SJCRH30 (cell line): ENCODE data around the gene SERF2. TPM values are rescaled to one million over a fixed set of nuclear protein-coding genes. Genes with fewer than 3 reads are reported as not detected.
"Not testable (repeated sequence)": the region's sequence is repeated elsewhere in the genome, so short reads cannot be mapped to it uniquely, and the experiment has no call there.

Source experiments
- DNase-seq, 2 experiments: peaks; one replicate each; pipeline ENCODE4 v3.0.0-alpha.2; 2015 to 2020
- H3K27ac ChIP-seq: fragments of 250-450 bp; sonication (Bioruptor Pico); 2 replicates; pipeline ENCODE4 v1.5.1; 2020; ENCODE audit warnings: mild to moderate bottlenecking, moderate library complexity
- H3K27me3 ChIP-seq: fragments of 250-450 bp; sonication (Bioruptor Pico); 2 replicates; pipeline ENCODE4 v1.5.1; 2020; ENCODE audit warnings: mild to moderate bottlenecking, moderate library complexity
- H3K36me3 ChIP-seq: fragments of 250-450 bp; sonication (Bioruptor Pico); 2 replicates; pipeline ENCODE4 v1.5.1; 2020; ENCODE audit warnings: mild to moderate bottlenecking, moderate library complexity
- H3K4me1 ChIP-seq: fragments of 250-450 bp; sonication (Bioruptor Pico); 2 replicates; pipeline ENCODE4 v1.5.1; 2020; ENCODE audit warnings: mild to moderate bottlenecking, moderate library complexity
- H3K4me3 ChIP-seq: fragments of 250-450 bp; sonication (Bioruptor Pico); 2 replicates; pipeline ENCODE4 v1.5.1; 2020; ENCODE audit warnings: mild to moderate bottlenecking, moderate library complexity
- H3K9me3 ChIP-seq: fragments of 250-450 bp; sonication (Bioruptor Pico); replicated peaks from 2 replicates; pipeline ENCODE4 v1.5.1; 2020; ENCODE audit warnings: mild to moderate bottlenecking, moderate library complexity
- total RNA-seq: library from RNA; depleted of rRNA; stranded (reverse); fragments of >200 nt; shearing (Covaris generic); gene quantifications from 2 replicates; pipeline ENCODE4 v1.2.3, GENCODE V29; 2014

Gene SERF2
- total RNA-seq, 1 experiment from 2014 or later, result 471 TPM

GRCh38 chr15:43800286-43801141 is 8.4 kb downstream of the SERF2 start, which contains the start of gene HYPK:
Gene HYPK, plus strand, starts transcription at chr15:43800599. Its CDS starts 24 bp downstream, at chr15:43800623.
- Histone ChIP-seq H3K27ac (peak within 1 kb of the TSS; percentile 14), H3K36me3 (peaks cover 43% of the 10 kb centered on the region), H3K9me3 (no peaks in the 10 kb centered on the region), H3K4me1 (peaks cover 9% of the 10 kb centered on the region; the same call in 1 of the 2 replicates), H3K4me3 (peak within 1 kb of the TSS; percentile 73), H3K27me3 (no peaks in the 10 kb centered on the region)
- DNase-seq, result peak; percentile 88 to 89

- H3K36me3 ChIP-seq, result peaks cover 52% of the 10 kb centered on the region
- not testable (repeated sequence) for H3K4me3 ChIP-seq, H3K27me3 ChIP-seq, DNase-seq, H3K4me1 ChIP-seq, H3K27ac ChIP-seq, H3K9me3 ChIP-seq
These were observed 10.6 kb downstream of the SERF2 start for GRCh38 chr15:43802676-43803075.

- no peak for DNase-seq
- Histone ChIP-seq H3K4me1 (no peaks in the 10 kb centered on the region), H3K4me3 (no peak overlapping the region), H3K9me3 (no peaks in the 10 kb centered on the region), H3K27me3 (no peaks in the 10 kb centered on the region), H3K36me3 (peaks cover 86% of the 10 kb centered on the region), H3K27ac (no peak overlapping the region)
These were observed 16.4 kb downstream of the SERF2 start for GRCh38 chr15:43808435-43808950.

DNA sequence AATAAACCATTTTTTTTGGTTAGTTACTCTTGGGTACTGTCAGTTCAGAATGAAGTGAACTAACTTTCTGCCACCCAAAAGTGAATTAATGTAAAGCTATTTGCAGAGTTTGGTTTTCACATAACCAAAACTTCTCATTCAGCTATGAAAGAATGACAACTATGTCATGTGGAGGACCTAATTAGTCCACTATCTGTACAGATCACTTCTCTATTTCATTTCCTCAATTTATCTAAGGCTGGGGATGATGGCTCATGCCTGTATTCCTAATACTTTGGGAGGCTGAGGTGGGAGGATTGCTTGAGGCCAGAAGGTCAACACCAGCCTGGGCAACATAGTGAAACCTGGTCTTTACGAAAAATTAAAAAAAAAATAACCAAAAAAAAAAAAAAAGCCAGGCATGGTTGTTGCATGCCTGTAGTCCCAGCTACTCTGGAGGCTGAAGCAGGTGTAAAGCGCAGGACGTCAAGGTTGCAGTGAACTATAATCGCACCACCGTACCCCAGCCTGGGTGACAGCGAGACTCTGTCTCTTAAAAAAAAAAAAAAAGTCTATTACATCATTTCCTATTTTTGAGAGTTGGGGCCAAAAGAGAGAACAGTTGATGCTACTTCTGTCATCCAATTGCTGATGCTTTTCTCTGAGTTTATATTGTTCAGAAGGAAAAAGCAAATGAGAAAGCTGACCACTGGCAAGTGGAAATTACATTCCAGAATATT is 17.0 kb downstream of the SERF2 start:
- peaks cover 89% of the 10 kb centered on the region for H3K36me3 ChIP-seq
- no peak for DNase-seq
- H3K27ac ChIP-seq, result no peak overlapping the region
- no peaks in the 10 kb centered on the region for H3K4me1 ChIP-seq
- H3K9me3 ChIP-seq, result no peaks in the 10 kb centered on the region
- no peaks in the 10 kb centered on the region for H3K27me3 ChIP-seq
- no peak overlapping the region for H3K4me3 ChIP-seq

GRCh38 chr15:43815064-43815463 is 22.9 kb downstream of the SERF2 start:
- peaks cover 68% of the 10 kb centered on the region for H3K36me3 ChIP-seq
- H3K27me3 ChIP-seq, H3K27ac ChIP-seq, DNase-seq, H3K9me3 ChIP-seq, H3K4me1 ChIP-seq, H3K4me3 ChIP-seq: not testable (repeated sequence)

GRCh38 chr15:43821505-43821904 is 29.4 kb downstream of the SERF2 start:
- Histone ChIP-seq H3K4me1 (peaks cover 8% of the 10 kb centered on the region; the same call in 1 of the 2 replicates), H3K27ac (no peak overlapping the region), H3K9me3 (no peaks in the 10 kb centered on the region), H3K27me3 (no peaks in the 10 kb centered on the region), H3K4me3 (no peak overlapping the region), H3K36me3 (peaks cover 20% of the 10 kb centered on the region)
- no peak for DNase-seq

DNA sequence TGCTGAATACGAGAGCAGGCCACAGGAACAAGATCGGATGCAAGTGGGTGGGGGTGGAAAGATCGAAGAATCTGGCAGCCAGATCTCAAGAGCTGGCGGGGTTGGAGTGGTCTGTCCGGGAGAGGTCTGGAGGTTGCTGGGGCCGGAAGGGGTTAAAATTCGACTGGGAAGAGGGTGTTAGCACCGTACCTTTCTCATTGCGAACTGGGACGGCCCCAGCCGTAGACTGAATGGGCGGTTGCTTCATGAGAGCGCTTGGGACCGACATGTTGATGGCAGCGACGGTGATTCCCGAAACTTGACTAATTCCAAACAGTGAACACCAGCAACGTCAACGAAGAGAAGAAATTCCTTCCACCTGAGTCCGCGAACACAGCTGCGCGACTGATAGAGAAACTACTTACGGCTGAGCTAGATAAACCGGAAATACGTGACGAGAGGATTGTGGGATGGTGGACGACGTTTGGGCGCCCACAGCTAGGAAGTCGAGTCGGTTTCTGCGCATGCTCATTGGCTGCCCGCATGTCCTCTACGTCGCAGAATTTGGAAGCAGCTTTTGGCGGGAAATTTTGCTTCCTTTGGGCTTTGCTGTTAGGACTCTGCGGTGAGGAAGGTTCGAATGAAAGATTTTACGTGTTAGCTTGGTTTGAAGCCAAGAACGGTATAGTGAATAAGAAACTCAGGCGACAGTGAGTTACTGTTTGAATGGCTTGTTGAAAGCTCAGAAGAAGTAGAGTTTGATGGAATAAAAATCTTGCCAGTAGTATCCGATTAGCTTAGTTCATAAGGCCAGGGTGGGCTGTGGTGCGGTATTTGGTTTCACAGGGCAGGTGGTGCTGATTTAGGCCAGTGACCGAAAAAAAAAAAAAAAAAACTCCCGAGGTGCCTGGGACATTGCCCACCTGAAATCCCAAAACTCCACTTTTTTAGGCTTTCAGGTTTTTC is 32.5 kb downstream of the SERF2 start, which contains the start of gene MFAP1:
TSS of gene MFAP1 (minus strand) at position 389 of the 945 bp plus-strand sequence. CDS start at position 268, 121 bp downstream.
- H3K4me1 ChIP-seq, result peaks cover 12% of the 10 kb centered on the region
- H3K9me3 ChIP-seq, result no peaks in the 10 kb centered on the region
- H3K36me3 ChIP-seq, result peaks cover 15% of the 10 kb centered on the region
- H3K27ac ChIP-seq, result peak within 1 kb of the TSS; percentile 63
- peak within 1 kb of the TSS; percentile 68 for H3K4me3 ChIP-seq
- peak; percentile 96 to 98 for DNase-seq
- H3K27me3 ChIP-seq, result no peaks in the 10 kb centered on the region

- not testable (repeated sequence) for H3K4me3 ChIP-seq, H3K27me3 ChIP-seq, H3K9me3 ChIP-seq, DNase-seq, H3K27ac ChIP-seq
- H3K4me1 ChIP-seq, result peaks cover 12% of the 10 kb centered on the region
- peaks cover 18% of the 10 kb centered on the region for H3K36me3 ChIP-seq
These were observed 33.2 kb downstream of the SERF2 start for GRCh38 chr15:43825305-43825704.

GRCh38 chr15:43826029-43826507 is 33.9 kb downstream of the SERF2 start:
- Histone ChIP-seq H3K4me3 (peak overlapping the region; percentile 64), H3K9me3 (no peaks in the 10 kb centered on the region), H3K4me1 (peaks cover 12% of the 10 kb centered on the region), H3K27ac (peak overlapping the region; percentile 70), H3K27me3 (no peaks in the 10 kb centered on the region), H3K36me3 (peaks cover 15% of the 10 kb centered on the region)
- DNase-seq, result no peak

- Histone ChIP-seq H3K4me3 (peak within 1 kb of the TSS; percentile 64), H3K27ac (peak within 1 kb of the TSS; percentile 70), H3K9me3 (no peaks in the 10 kb centered on the region), H3K27me3 (no peaks in the 10 kb centered on the region), H3K36me3 (peaks cover 12% of the 10 kb centered on the region), H3K4me1 (peaks cover 12% of the 10 kb centered on the region)
- DNase-seq, result peak; percentile 88 to 91
These were observed 34.6 kb downstream of the SERF2 start, which contains the start of gene WDR76 for GRCh38 chr15:43826508-43827341. Gene WDR76, plus strand, starts transcription at chr15:43827002. Its CDS starts 31 bp downstream, at chr15:43827033.

GRCh38 chr15:43828061-43828657 is 36.0 kb downstream of the SERF2 start:
- H3K9me3 ChIP-seq, result no peaks in the 10 kb centered on the region
- H3K36me3 ChIP-seq, result peaks cover 14% of the 10 kb centered on the region
- no peaks in the 10 kb centered on the region for H3K27me3 ChIP-seq
- no peak overlapping the region for H3K27ac ChIP-seq
- H3K4me1 ChIP-seq, result peaks cover 12% of the 10 kb centered on the region
- peak in 1 of 2 experiments; percentile 31 for DNase-seq
- peak overlapping the region; percentile 64 for H3K4me3 ChIP-seq

- H3K9me3 ChIP-seq, H3K27me3 ChIP-seq, H3K4me3 ChIP-seq, DNase-seq, H3K4me1 ChIP-seq, H3K27ac ChIP-seq: not testable (repeated sequence)
- H3K36me3 ChIP-seq, result peaks cover 23% of the 10 kb centered on the region
These were observed 37.9 kb downstream of the SERF2 start for GRCh38 chr15:43829951-43830540.
